GM12892 (cell line): Measurements from ENCODE around the gene SLC2A4.

Source experiments
- POLR2A ChIP-seq: IDR thresholded peaks from 2 replicates; pipeline ENCODE4 v1.6.1; 2011; ENCODE audit warnings: low read depth, low read length, control low read depth
- POLR2AphosphoS5 ChIP-seq: IDR thresholded peaks from 2 replicates; pipeline ENCODE4 v1.6.1; 2011; ENCODE audit warnings: low read depth, low read length, control low read depth

DNA sequence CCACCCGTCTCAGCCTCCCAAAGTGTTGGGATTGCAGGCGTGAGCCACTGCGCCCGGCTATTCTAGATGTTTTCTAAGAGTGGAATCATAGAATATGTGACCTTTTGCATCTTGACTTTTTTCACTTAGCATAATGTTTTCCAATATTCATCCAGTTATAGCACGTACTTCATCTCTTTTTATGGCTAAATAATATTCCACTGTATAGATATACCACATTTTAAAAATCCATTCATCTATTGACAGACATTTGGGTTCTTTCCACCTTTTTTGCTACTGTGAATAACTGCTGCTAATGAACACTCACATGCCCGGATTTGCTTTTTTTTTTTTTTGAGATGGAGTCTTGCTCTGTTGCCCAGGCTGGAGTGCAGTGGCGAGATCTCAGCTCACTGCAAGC lies 22.7 kb downstream of the SLC2A4 start:
- TF ChIP-seq POLR2AphosphoS5 (no peak), POLR2A (no peak)
